HepG2 (cell line): ENCODE results near the gene PGAP1.

Experiments used
- KAT7 ChIP-seq: IDR thresholded peaks from 2 replicates; pipeline ENCODE4 v1.6.1; 2018; ENCODE audit warnings: borderline replicate concordance, missing compliant biosample characterization
- POLR2AphosphoS5 ChIP-seq: IDR thresholded peaks from 2 replicates; pipeline ENCODE4 v1.6.1; 2012; ENCODE audit warnings: low read depth, low read length
- RAD51 ChIP-seq: fragments of 450-650 bp; IDR thresholded peaks from 2 replicates; pipeline ENCODE4 v1.6.1; 2016; ENCODE audit warnings: borderline replicate concordance
- YY1 ChIP-seq: IDR thresholded peaks from 2 replicates; pipeline ENCODE4 v1.6.1; 2011; ENCODE audit warnings: low read length, low read depth, moderate library complexity, mild to moderate bottlenecking; ENCODE audit not compliant: insufficient read depth, insufficient replicate concordance
- ZNF274 ChIP-seq: sonication (generic); formaldehyde crosslinking; IDR thresholded peaks from 2 replicates; pipeline ENCODE4 v1.5.1; 2020; ENCODE audit warnings: mild to moderate bottlenecking, missing genetic modification reagents
- ZNF3 ChIP-seq: IDR thresholded peaks from 2 replicates; pipeline ENCODE4 v1.7.0; 2017; ENCODE audit warnings: inconsistent platforms
- ZNF318 ChIP-seq: sonication (generic); formaldehyde crosslinking; IDR thresholded peaks from 2 replicates; pipeline ENCODE4 v1.4.0; 2020; ENCODE audit warnings: mild to moderate bottlenecking, missing genetic modification reagents
- ZNF431 ChIP-seq: sonication (generic); formaldehyde crosslinking; IDR thresholded peaks from 2 replicates; pipeline ENCODE4 v1.9.0; 2022; ENCODE audit warnings: missing genetic modification reagents, low read depth, mild to moderate bottlenecking, borderline replicate concordance

GRCh38 chr2:196915507-196916189 lies 10.9 kb downstream of the PGAP1 start:
- TF ChIP-seq ZNF274 (CRISPR knock-in tag) = no peak
- no peak for TF ChIP-seq ZNF318 (CRISPR knock-in tag)
- no peak for TF ChIP-seq ZNF3
- TF ChIP-seq ZNF431 (CRISPR knock-in tag) = no peak
- TF ChIP-seq KAT7 (CRISPR knock-in tag) = no peak
- TF ChIP-seq POLR2AphosphoS5 = no peak
- TF ChIP-seq RAD51 = no peak
- TF ChIP-seq YY1 = no peak
